NOMO-1 treated with DMSO at 0.1 percent for 48 hours (cell line): ENCODE data around the gene CYP2E1.
A peak's percentile ranks its signal among the peaks of the same experiment; 100 is the strongest.
"Not testable (repeated sequence)": the region's sequence is repeated elsewhere in the genome, so short reads cannot be mapped to it uniquely, and the experiment has no call there.

Experiments used
- DNase-seq: peaks from one replicate; lab custom pipeline; 2025; ENCODE audit not compliant: unreplicated experiment; lab: John Stamatoyannopoulos, UW

CYP2E1 gene

GRCh38 chr10:133526957-133527588 lies at the start of gene CYP2E1:
Gene CYP2E1 (plus strand): TSS chr10:133527363. CDS start chr10:133527396, 33 bp downstream.
- no peak for DNase-seq

GRCh38 chr10:133481086-133481643 lies 46.0 kb upstream of the CYP2E1 start:
- DNase-seq = no peak

GRCh38 chr10:133481657-133482056 lies 45.5 kb upstream of the CYP2E1 start:
- no peak for DNase-seq

- no peak for DNase-seq
Measured at GRCh38 chr10:133484818-133485217, 42.3 kb upstream of the CYP2E1 start.

- DNase-seq = no peak
Measured at GRCh38 chr10:133487085-133487484, 40.1 kb upstream of the CYP2E1 start.

GRCh38 chr10:133488354-133488753 lies 38.8 kb upstream of the CYP2E1 start:
- no peak for DNase-seq

GRCh38 chr10:133489816-133490588 lies 37.2 kb upstream of the CYP2E1 start:
- DNase-seq = no peak

GRCh38 chr10:133493562-133493961 lies 33.6 kb upstream of the CYP2E1 start:
- peak; percentile 22 for DNase-seq

GRCh38 chr10:133497363-133497762 lies 29.8 kb upstream of the CYP2E1 start:
- DNase-seq = not testable (repeated sequence)

GRCh38 chr10:133499176-133499575 lies 28.0 kb upstream of the CYP2E1 start:
- DNase-seq = not testable (repeated sequence)

GRCh38 chr10:133500897-133501296 lies 26.3 kb upstream of the CYP2E1 start:
- DNase-seq = not testable (repeated sequence)

- no peak for DNase-seq
Measured at GRCh38 chr10:133509700-133510099, 17.5 kb upstream of the CYP2E1 start.

GRCh38 chr10:133511408-133511807 lies 15.8 kb upstream of the CYP2E1 start:
- no peak for DNase-seq

- DNase-seq = no peak
Measured at GRCh38 chr10:133511907-133512528, 15.1 kb upstream of the CYP2E1 start.

GRCh38 chr10:133515471-133515870 lies 11.7 kb upstream of the CYP2E1 start:
- DNase-seq = no peak

GRCh38 chr10:133516057-133516456 lies 11.1 kb upstream of the CYP2E1 start:
- DNase-seq = no peak

GRCh38 chr10:133518517-133518916 lies 8.6 kb upstream of the CYP2E1 start:
- DNase-seq = not testable (repeated sequence)

- peak; percentile 76 for DNase-seq
Measured at GRCh38 chr10:133520193-133520738, 6.9 kb upstream of the CYP2E1 start.

GRCh38 chr10:133523631-133524203 lies 3.4 kb upstream of the CYP2E1 start:
- DNase-seq = no peak

- no peak for DNase-seq
Measured at GRCh38 chr10:133525444-133525843, 1.7 kb upstream of the CYP2E1 start.

- no peak for DNase-seq
Measured at GRCh38 chr10:133527771-133528271, 658 bp downstream of the CYP2E1 start.
